Sigmoid colon (tissue), 7 donors: ENCODE measurements around the gene MUC3A. TPM values are rescaled to one million over a fixed set of nuclear protein-coding genes. Genes with fewer than 3 reads are reported as not detected.

Experiments used
- DNase-seq: peaks from one replicate; pipeline ENCODE4 v3.0.0-alpha.2; 2019
- H3K27ac ChIP-seq, 4 donors: fragments of 200-600 bp; sonication (generic); one replicate each; pipeline ENCODE4 v1.5.1; 2016 to 2019; ENCODE audit warnings: mild to moderate bottlenecking in 1 of 4
- H3K27me3 ChIP-seq, 3 donors: fragments of 200-600 bp; sonication (generic); one replicate each; pipeline ENCODE4 v1.5.1; 2019; ENCODE audit warnings: mild to moderate bottlenecking in 1 of 3
- H3K36me3 ChIP-seq, 4 donors: fragments of 200-600 bp; sonication (generic); one replicate each; pipeline ENCODE4 v1.5.1; 2016 to 2019
- H3K4me1 ChIP-seq, 4 donors: fragments of 200-600 bp; sonication (generic); one replicate each; pipeline ENCODE4 v1.5.1; 2017 to 2019
- H3K4me3 ChIP-seq, 4 donors: fragments of 200-600 bp; sonication (generic); one replicate each; pipeline ENCODE4 v1.5.1; 2017 to 2019; ENCODE audit warnings: mild to moderate bottlenecking in 2 of 4, moderate library complexity in 1 of 4
- H3K9me3 ChIP-seq, 4 donors: fragments of 200-600 bp in 3 of 4; sonication (generic) in 3 of 4; one replicate each; pipeline versions ENCODE4 v1.5.1 to v1.6.1; 2013 to 2019
- EP300 ChIP-seq, 4 donors: sonication (generic); formaldehyde crosslinking; IDR thresholded peaks; one replicate each; pipeline ENCODE4 v1.6.1; 2017; ENCODE audit warnings: antibody characterized with exemption in 4 of 4
- POLR2A ChIP-seq, 2 donors: fragments of 450-650 bp; IDR thresholded peaks; one replicate each; pipeline ENCODE4 v1.6.1; 2016; ENCODE audit warnings: antibody characterized with exemption in 2 of 2, mild to moderate bottlenecking in 2 of 2, moderate library complexity in 2 of 2
- POLR2AphosphoS5 ChIP-seq, 4 donors: sonication (generic); formaldehyde crosslinking; IDR thresholded peaks; one replicate each; pipeline ENCODE4 v1.6.1; 2017; ENCODE audit warnings: antibody characterized with exemption in 4 of 4
- WGBS, 2 donors: extraction: QIAGEN DNeasy Blood & Tissue Kit; methylation state at CpG; one replicate each; pipeline ENCODE4 v1.1.7; 2013; 5-methylcytosine and 5-hydroxymethylcytosine counted together
- intact Hi-C: fragments of 100-400 bp; cut with DNase I; formaldehyde crosslinking; loops from one replicate; pipeline ENCODE4 v1.15.1; 2023
- polyA plus RNA-seq, 3 donors: library from polyadenylated mRNA; stranded (reverse); fragments of 200-250 nt; gene quantifications; one replicate each; pipeline ENCODE4 v1.2.3, GENCODE V29; 2013
- total RNA-seq, 4 donors: library from RNA; depleted of rRNA; stranded (reverse); fragments of >200 nt; gene quantifications; one replicate each; pipeline ENCODE4 v1.1.0, GENCODE V29; 2016
- TF ChIP-seq, protein P1 (sequence below), 4 experiments: fragments of 450-650 bp in 3 of 4; fragments of 200-600 bp in 1 of 4; IDR thresholded peaks; one replicate each; pipeline ENCODE4 v1.5.1; 2016 to 2019; ENCODE audit warnings: antibody characterized with exemption in 4 of 4, mild to moderate bottlenecking in 3 of 4, moderate library complexity in 2 of 4
- donor health status: healthy with polysubstance abuse.
- donor health status: Bipolar disorder and iron deficiency.
- donor health status: healthy.

Gene MUC3A
- total and polyA plus RNA-seq, 7 donors: 0.71 to 78.8 (median 60.4) TPM; not detected in 2

- no peak for DNase-seq
- no peaks in the 10 kb centered on the region for H3K36me3 ChIP-seq
- no peaks in the 10 kb centered on the region for H3K9me3 ChIP-seq
- TF ChIP-seq EP300 (IDR thresholded peaks at IDR 0.05) (no peak), POLR2AphosphoS5 (IDR thresholded peaks at IDR 0.05) (no peak), POLR2A (IDR thresholded peaks at IDR 0.05) (no peak)
- TF ChIP-seq, protein P1, sequence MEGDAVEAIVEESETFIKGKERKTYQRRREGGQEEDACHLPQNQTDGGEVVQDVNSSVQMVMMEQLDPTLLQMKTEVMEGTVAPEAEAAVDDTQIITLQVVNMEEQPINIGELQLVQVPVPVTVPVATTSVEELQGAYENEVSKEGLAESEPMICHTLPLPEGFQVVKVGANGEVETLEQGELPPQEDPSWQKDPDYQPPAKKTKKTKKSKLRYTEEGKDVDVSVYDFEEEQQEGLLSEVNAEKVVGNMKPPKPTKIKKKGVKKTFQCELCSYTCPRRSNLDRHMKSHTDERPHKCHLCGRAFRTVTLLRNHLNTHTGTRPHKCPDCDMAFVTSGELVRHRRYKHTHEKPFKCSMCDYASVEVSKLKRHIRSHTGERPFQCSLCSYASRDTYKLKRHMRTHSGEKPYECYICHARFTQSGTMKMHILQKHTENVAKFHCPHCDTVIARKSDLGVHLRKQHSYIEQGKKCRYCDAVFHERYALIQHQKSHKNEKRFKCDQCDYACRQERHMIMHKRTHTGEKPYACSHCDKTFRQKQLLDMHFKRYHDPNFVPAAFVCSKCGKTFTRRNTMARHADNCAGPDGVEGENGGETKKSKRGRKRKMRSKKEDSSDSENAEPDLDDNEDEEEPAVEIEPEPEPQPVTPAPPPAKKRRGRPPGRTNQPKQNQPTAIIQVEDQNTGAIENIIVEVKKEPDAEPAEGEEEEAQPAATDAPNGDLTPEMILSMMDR (IDR thresholded peaks at IDR 0.05): no peak
- H3K4me1 ChIP-seq: peaks cover 0 to 10% (median 7%) of the 10 kb centered on the region in 4 donors
- peaks cover 0 to 33% (median 10%) of the 10 kb centered on the region in 3 donors for H3K27me3 ChIP-seq
- H3K4me3 ChIP-seq: no peak overlapping the region
- intact Hi-C loops: no loop called here
- no peak overlapping the region for H3K27ac ChIP-seq
- WGBS, 2 donors: 85 to 93% methylated on average over 11 of the region's 11 CpGs
Observed at GRCh38 chr7:100946766-100947365, 2.5 kb upstream of the MUC3A start.

DNA sequence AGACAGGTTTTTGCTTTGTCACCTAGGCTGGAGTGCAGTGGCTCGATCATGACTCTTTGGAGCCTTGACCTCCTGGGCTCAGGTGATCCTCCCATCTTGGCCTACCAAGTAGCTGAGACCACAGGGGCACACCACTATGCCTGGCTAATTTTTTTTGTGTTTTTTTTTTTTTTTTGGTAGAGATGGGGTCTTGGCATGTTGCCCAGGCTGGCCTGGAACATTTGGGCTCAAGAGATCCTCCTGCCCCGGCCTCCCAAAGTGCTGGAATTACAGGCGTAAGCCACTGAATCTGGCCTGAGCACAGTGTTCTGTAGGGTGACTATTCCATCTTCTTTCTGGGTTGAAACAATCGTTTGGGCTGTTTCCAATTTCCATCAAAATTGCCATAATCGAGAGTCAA, 1.5 kb upstream of the MUC3A start:
- TF ChIP-seq EP300 (IDR thresholded peaks at IDR 0.05) (no peak), POLR2AphosphoS5 (IDR thresholded peaks at IDR 0.05) (no peak)
- TF ChIP-seq, protein P1 (IDR thresholded peaks at IDR 0.05): no peak
- WGBS, 2 donors: 62 to 73% methylated on average over 5 of the region's 5 CpGs
- Histone ChIP-seq H3K4me3 (no peak overlapping the region), H3K36me3 (no peaks in the 10 kb centered on the region), H3K9me3 (no peaks in the 10 kb centered on the region), H3K4me1 (peaks cover 0 to 3% (median 2%) of the 10 kb centered on the region in 4 donors), H3K27me3 (peaks cover 0 to 39% (median 10%) of the 10 kb centered on the region in 3 donors), H3K27ac (no peak overlapping the region)
- intact Hi-C loops: no loop called here
- DNase-seq: no peak

DNA sequence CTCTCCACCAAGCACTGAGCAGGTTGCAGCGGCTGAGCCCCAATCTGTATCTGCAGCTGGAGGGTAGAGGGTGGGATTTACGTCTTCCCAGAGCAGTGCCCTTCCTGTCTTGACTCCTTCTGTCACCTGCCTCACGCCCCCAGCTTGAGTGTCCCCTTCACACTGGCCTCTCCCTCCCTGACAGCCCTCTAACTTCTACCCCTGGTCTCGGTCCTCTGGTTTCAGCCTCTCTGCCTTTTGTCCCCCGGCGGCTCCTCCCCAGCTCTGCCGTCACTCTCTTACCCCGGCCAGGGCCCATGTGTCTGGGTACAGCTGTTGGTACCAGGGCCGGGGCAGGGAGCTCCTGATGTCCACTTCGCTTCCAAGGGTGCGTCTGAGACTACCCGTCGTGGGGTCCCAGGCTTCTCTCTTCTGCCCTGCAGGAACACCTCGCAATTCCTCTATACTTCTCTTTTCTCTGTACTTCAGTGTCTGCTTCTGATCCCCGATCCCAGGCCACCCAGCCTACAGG, 654 bp downstream of the MUC3A start:
- H3K9me3 ChIP-seq: no peaks in the 10 kb centered on the region
- peaks cover 0 to 44% (median 10%) of the 10 kb centered on the region in 3 donors for H3K27me3 ChIP-seq
- H3K4me3 ChIP-seq: no peak overlapping the region
- TF ChIP-seq, protein P1 (IDR thresholded peaks at IDR 0.05): no peak
- TF ChIP-seq POLR2AphosphoS5 (IDR thresholded peaks at IDR 0.05) (no peak), EP300 (IDR thresholded peaks at IDR 0.05) (no peak)
- intact Hi-C loops: no loop called here
- no peaks in the 10 kb centered on the region for H3K4me1 ChIP-seq
- no peak overlapping the region for H3K27ac ChIP-seq
- no peaks in the 10 kb centered on the region for H3K36me3 ChIP-seq
- 52% methylated on average over 15 of the region's 15 CpGs for WGBS, 2 donors
- DNase-seq: no peak

GRCh38 chr7:100951172-100951571, 1.8 kb downstream of the MUC3A start:
- WGBS, 2 donors: 42 to 62% methylated on average over 6 of the region's 6 CpGs
- Histone ChIP-seq H3K4me1 (no peaks in the 10 kb centered on the region), H3K4me3 (no peak overlapping the region), H3K27ac (no peak overlapping the region), H3K9me3 (no peaks in the 10 kb centered on the region), H3K36me3 (no peaks in the 10 kb centered on the region), H3K27me3 (peaks cover 0 to 44% (median 10%) of the 10 kb centered on the region in 3 donors)
- intact Hi-C loops: no loop called here
- DNase-seq: no peak
- TF ChIP-seq, protein P1 (IDR thresholded peaks at IDR 0.05): no peak
- no peak for TF ChIP-seq EP300 (IDR thresholded peaks at IDR 0.05)
